ENCODE measurements around the gene ADARB2. TPM values are rescaled to one million over a fixed set of nuclear protein-coding genes. Genes with fewer than 3 reads are reported as not detected.

The ADARB2 gene
- total RNA-seq, 1 donor from 2014 or later, result 0.08 TPM

- no peak for TF ChIP-seq CTCF (IDR thresholded peaks at IDR 0.05; ENCODE audit: insufficient read depth, low read length, poor library complexity, severe bottlenecking)
- H3K27me3 ChIP-seq (ENCODE audit: control insufficient read depth, insufficient read depth, low read length), result no peaks in the 10 kb centered on the region
- no peak for DNase-seq (ENCODE audit: low read depth)
- H3K4me3 ChIP-seq (ENCODE audit: low read depth, low read length), result no peak overlapping the region
- no peaks in the 10 kb centered on the region for H3K36me3 ChIP-seq (ENCODE audit: control insufficient read depth, insufficient read depth, low read length)
Observed at GRCh38 chr10:1483826-1484225, 253.5 kb downstream of the ADARB2 start.

GRCh38 chr10:1483246-1483645 is 254.1 kb downstream of the ADARB2 start:
- no peak for TF ChIP-seq CTCF (IDR thresholded peaks at IDR 0.05; ENCODE audit: insufficient read depth, low read length, poor library complexity, severe bottlenecking)
- Histone ChIP-seq H3K27me3 (ENCODE audit: control insufficient read depth, insufficient read depth, low read length) (no peaks in the 10 kb centered on the region), H3K4me3 (ENCODE audit: low read depth, low read length) (no peak overlapping the region), H3K36me3 (ENCODE audit: control insufficient read depth, insufficient read depth, low read length) (no peaks in the 10 kb centered on the region)
- no peak for DNase-seq (ENCODE audit: low read depth)

GRCh38 chr10:1477578-1477977 is 259.7 kb downstream of the ADARB2 start:
- H3K27me3 ChIP-seq (ENCODE audit: control insufficient read depth, insufficient read depth, low read length), result peaks cover 9% of the 10 kb centered on the region
- no peak overlapping the region for H3K4me3 ChIP-seq (ENCODE audit: low read depth, low read length)
- H3K36me3 ChIP-seq (ENCODE audit: control insufficient read depth, insufficient read depth, low read length), result no peaks in the 10 kb centered on the region
- no peak for TF ChIP-seq CTCF (IDR thresholded peaks at IDR 0.05; ENCODE audit: insufficient read depth, low read length, poor library complexity, severe bottlenecking)
- DNase-seq (ENCODE audit: low read depth), result no peak

- Histone ChIP-seq H3K27me3 (ENCODE audit: control insufficient read depth, insufficient read depth, low read length) (peaks cover 11% of the 10 kb centered on the region), H3K4me3 (ENCODE audit: low read depth, low read length) (no peak overlapping the region), H3K36me3 (ENCODE audit: control insufficient read depth, insufficient read depth, low read length) (no peaks in the 10 kb centered on the region)
- no peak for DNase-seq (ENCODE audit: low read depth)
- TF ChIP-seq CTCF (IDR thresholded peaks at IDR 0.05; ENCODE audit: insufficient read depth, low read length, poor library complexity, severe bottlenecking), result no peak
Observed at GRCh38 chr10:1476455-1476803, 260.9 kb downstream of the ADARB2 start.

- Histone ChIP-seq H3K36me3 (ENCODE audit: control insufficient read depth, insufficient read depth, low read length) (no peaks in the 10 kb centered on the region), H3K4me3 (ENCODE audit: low read depth, low read length) (no peak overlapping the region), H3K27me3 (ENCODE audit: control insufficient read depth, insufficient read depth, low read length) (peaks cover 11% of the 10 kb centered on the region)
- no peak for TF ChIP-seq CTCF (IDR thresholded peaks at IDR 0.05; ENCODE audit: insufficient read depth, low read length, poor library complexity, severe bottlenecking)
- DNase-seq (ENCODE audit: low read depth), result no peak
Observed at GRCh38 chr10:1475771-1476454, 261.4 kb downstream of the ADARB2 start.

GRCh38 chr10:1475098-1475591 is 262.2 kb downstream of the ADARB2 start:
- no peak for TF ChIP-seq CTCF (IDR thresholded peaks at IDR 0.05; ENCODE audit: insufficient read depth, low read length, poor library complexity, severe bottlenecking)
- no peaks in the 10 kb centered on the region for H3K36me3 ChIP-seq (ENCODE audit: control insufficient read depth, insufficient read depth, low read length)
- DNase-seq (ENCODE audit: low read depth), result no peak
- no peak overlapping the region for H3K4me3 ChIP-seq (ENCODE audit: low read depth, low read length)
- H3K27me3 ChIP-seq (ENCODE audit: control insufficient read depth, insufficient read depth, low read length), result peaks cover 11% of the 10 kb centered on the region

Data from kidney epithelial cell (primary cell).